WI38 (cell line): Measurements from ENCODE around the gene ATXN7L1.

ENCODE experiments used
- H3K4me3 ChIP-seq: 2 replicates; pipeline ENCODE4 v1.5.1; 2011; ENCODE audit warnings: low read depth, mild to moderate bottlenecking, control low read depth, low read length
- CTCF ChIP-seq: IDR thresholded peaks from 2 replicates; pipeline ENCODE4 v1.5.1; 2012; ENCODE audit warnings: low read depth, mild to moderate bottlenecking, control low read depth, low read length

ATXN7L1 gene

GRCh38 chr7:105773030-105773460 is 103.4 kb downstream of the ATXN7L1 start:
- no peak overlapping the region for H3K4me3 ChIP-seq
- no peak for TF ChIP-seq CTCF

GRCh38 chr7:105769901-105770628 is 106.3 kb downstream of the ATXN7L1 start:
- TF ChIP-seq CTCF: no peak
- H3K4me3 ChIP-seq: no peak overlapping the region

GRCh38 chr7:105768898-105769507 is 107.4 kb downstream of the ATXN7L1 start:
- H3K4me3 ChIP-seq: no peak overlapping the region
- TF ChIP-seq CTCF: no peak

GRCh38 chr7:105768117-105768516 is 108.3 kb downstream of the ATXN7L1 start:
- no peak for TF ChIP-seq CTCF

GRCh38 chr7:105766421-105767073 is 109.9 kb downstream of the ATXN7L1 start:
- H3K4me3 ChIP-seq: no peak overlapping the region
- TF ChIP-seq CTCF: no peak

More at GRCh38 chr7:105768117-105768516, 108.3 kb downstream of the ATXN7L1 start:
- H3K4me3 ChIP-seq: no peak overlapping the region

GRCh38 chr7:105765846-105766245 is 110.6 kb downstream of the ATXN7L1 start:
- TF ChIP-seq CTCF: no peak
- no peak overlapping the region for H3K4me3 ChIP-seq

GRCh38 chr7:105764506-105764905 is 111.9 kb downstream of the ATXN7L1 start:
- no peak for TF ChIP-seq CTCF
- H3K4me3 ChIP-seq: no peak overlapping the region
